ENCODE results near the gene PRKG1.
"Not testable (repeated sequence)": the region's sequence is repeated elsewhere in the genome, so short reads cannot be mapped to it uniquely, and the experiment has no call there.

Gene PRKG1

GRCh38 chr10:52215745-52216361, 1141.6 kb downstream of the PRKG1 start:
- peaks cover 15% of the 10 kb centered on the region for H3K4me1 ChIP-seq (ENCODE audit: control insufficient read depth, insufficient read depth, low read length)
- H3K4me3 ChIP-seq (ENCODE audit: low read length), result no peak overlapping the region
- H3K4me2 ChIP-seq (ENCODE audit: low read length), result peak overlapping the region; percentile 48
- H3K36me3 ChIP-seq (ENCODE audit: insufficient read depth, low read length), result no peaks in the 10 kb centered on the region
- H3K9ac ChIP-seq (ENCODE audit: low read depth, low read length), result peak overlapping the region; percentile 53
- no peaks in the 10 kb centered on the region for H3K27me3 ChIP-seq (ENCODE audit: control insufficient read depth, insufficient read depth, low read length)
- H3K9me3 ChIP-seq (replicated peaks; ENCODE audit: low read length), result no peaks in the 10 kb centered on the region

GRCh38 chr10:52216852-52217251, 1142.6 kb downstream of the PRKG1 start:
- peak overlapping the region; percentile 53 for H3K9ac ChIP-seq (ENCODE audit: low read depth, low read length)
- no peak overlapping the region for H3K4me3 ChIP-seq (ENCODE audit: low read length)
- peaks cover 15% of the 10 kb centered on the region for H3K4me1 ChIP-seq (ENCODE audit: control insufficient read depth, insufficient read depth, low read length)

GRCh38 chr10:52217531-52217930, 1143.2 kb downstream of the PRKG1 start:
- no peaks in the 10 kb centered on the region for H3K36me3 ChIP-seq (ENCODE audit: insufficient read depth, low read length)
- no peak overlapping the region for H3K4me3 ChIP-seq (ENCODE audit: low read length)
- no peaks in the 10 kb centered on the region for H3K27me3 ChIP-seq (ENCODE audit: control insufficient read depth, insufficient read depth, low read length)
- no peaks in the 10 kb centered on the region for H3K9me3 ChIP-seq (replicated peaks; ENCODE audit: low read length)
- H3K4me1 ChIP-seq (ENCODE audit: control insufficient read depth, insufficient read depth, low read length), result peaks cover 15% of the 10 kb centered on the region
- H3K4me2 ChIP-seq (ENCODE audit: low read length), result no peak overlapping the region
- no peak overlapping the region for H3K9ac ChIP-seq (ENCODE audit: low read depth, low read length)

More at GRCh38 chr10:52216852-52217251, 1142.6 kb downstream of the PRKG1 start:
- Histone ChIP-seq H3K4me2 (ENCODE audit: low read length) (peak overlapping the region; percentile 48), H3K27me3 (ENCODE audit: control insufficient read depth, insufficient read depth, low read length) (no peaks in the 10 kb centered on the region), H3K36me3 (ENCODE audit: insufficient read depth, low read length) (no peaks in the 10 kb centered on the region), H3K9me3 (replicated peaks; ENCODE audit: low read length) (no peaks in the 10 kb centered on the region)

- Histone ChIP-seq H3K27me3 (ENCODE audit: control insufficient read depth, insufficient read depth, low read length) (no peaks in the 10 kb centered on the region), H3K4me2 (ENCODE audit: low read length) (no peak overlapping the region), H3K9me3 (replicated peaks; ENCODE audit: low read length) (no peaks in the 10 kb centered on the region), H3K9ac (ENCODE audit: low read depth, low read length) (no peak overlapping the region), H3K4me1 (ENCODE audit: control insufficient read depth, insufficient read depth, low read length) (peaks cover 14% of the 10 kb centered on the region), H3K4me3 (ENCODE audit: low read length) (no peak overlapping the region), H3K36me3 (ENCODE audit: insufficient read depth, low read length) (no peaks in the 10 kb centered on the region)
Observed at GRCh38 chr10:52220947-52221346, 1146.7 kb downstream of the PRKG1 start.

- H3K27me3 ChIP-seq (ENCODE audit: control insufficient read depth, insufficient read depth, low read length), result no peaks in the 10 kb centered on the region
- H3K4me3 ChIP-seq (ENCODE audit: low read length), result no peak overlapping the region
- no peak overlapping the region for H3K9ac ChIP-seq (ENCODE audit: low read depth, low read length)
- H3K36me3 ChIP-seq (ENCODE audit: insufficient read depth, low read length), result no peaks in the 10 kb centered on the region
- no peaks in the 10 kb centered on the region for H3K9me3 ChIP-seq (replicated peaks; ENCODE audit: low read length)
- peaks cover 11% of the 10 kb centered on the region for H3K4me1 ChIP-seq (ENCODE audit: control insufficient read depth, insufficient read depth, low read length)
- no peak overlapping the region for H3K4me2 ChIP-seq (ENCODE audit: low read length)
Observed at GRCh38 chr10:52221923-52222322, 1147.6 kb downstream of the PRKG1 start.

- Histone ChIP-seq H3K4me2 (ENCODE audit: low read length) (no peak overlapping the region), H3K36me3 (ENCODE audit: insufficient read depth, low read length) (no peaks in the 10 kb centered on the region), H3K9ac (ENCODE audit: low read depth, low read length) (no peak overlapping the region), H3K4me3 (ENCODE audit: low read length) (no peak overlapping the region), H3K4me1 (ENCODE audit: control insufficient read depth, insufficient read depth, low read length) (peaks cover 6% of the 10 kb centered on the region), H3K9me3 (replicated peaks; ENCODE audit: low read length) (no peaks in the 10 kb centered on the region), H3K27me3 (ENCODE audit: control insufficient read depth, insufficient read depth, low read length) (no peaks in the 10 kb centered on the region)
Observed at GRCh38 chr10:52226197-52226847, 1152.0 kb downstream of the PRKG1 start.

GRCh38 chr10:52228556-52228955, 1154.3 kb downstream of the PRKG1 start:
- H3K4me1 ChIP-seq (ENCODE audit: control insufficient read depth, insufficient read depth, low read length), result peaks cover 6% of the 10 kb centered on the region
- H3K36me3 ChIP-seq (ENCODE audit: insufficient read depth, low read length), result no peaks in the 10 kb centered on the region
- H3K4me2 ChIP-seq (ENCODE audit: low read length), result no peak overlapping the region
- H3K9me3 ChIP-seq (replicated peaks; ENCODE audit: low read length), result no peaks in the 10 kb centered on the region
- no peak overlapping the region for H3K4me3 ChIP-seq (ENCODE audit: low read length)
- H3K9ac ChIP-seq (ENCODE audit: low read depth, low read length), result no peak overlapping the region
- H3K27me3 ChIP-seq (ENCODE audit: control insufficient read depth, insufficient read depth, low read length), result no peaks in the 10 kb centered on the region

GRCh38 chr10:52229291-52229931, 1155.1 kb downstream of the PRKG1 start:
- Histone ChIP-seq H3K4me1 (ENCODE audit: control insufficient read depth, insufficient read depth, low read length) (peaks cover 6% of the 10 kb centered on the region), H3K36me3 (ENCODE audit: insufficient read depth, low read length) (no peaks in the 10 kb centered on the region), H3K4me2 (ENCODE audit: low read length) (no peak overlapping the region), H3K27me3 (ENCODE audit: control insufficient read depth, insufficient read depth, low read length) (no peaks in the 10 kb centered on the region), H3K9me3 (replicated peaks; ENCODE audit: low read length) (no peaks in the 10 kb centered on the region), H3K4me3 (ENCODE audit: low read length) (no peak overlapping the region), H3K9ac (ENCODE audit: low read depth, low read length) (no peak overlapping the region)

GRCh38 chr10:52232561-52233350, 1158.5 kb downstream of the PRKG1 start:
- Histone ChIP-seq H3K27me3 (ENCODE audit: control insufficient read depth, insufficient read depth, low read length) (no peaks in the 10 kb centered on the region), H3K4me3 (ENCODE audit: low read length) (no peak overlapping the region), H3K4me1 (ENCODE audit: control insufficient read depth, insufficient read depth, low read length) (no peaks in the 10 kb centered on the region), H3K9ac (ENCODE audit: low read depth, low read length) (no peak overlapping the region), H3K9me3 (replicated peaks; ENCODE audit: low read length) (no peaks in the 10 kb centered on the region), H3K36me3 (ENCODE audit: insufficient read depth, low read length) (no peaks in the 10 kb centered on the region), H3K4me2 (ENCODE audit: low read length) (peak overlapping the region; percentile 25)

GRCh38 chr10:52233351-52233991, 1159.2 kb downstream of the PRKG1 start:
- H3K9ac ChIP-seq (ENCODE audit: low read depth, low read length); H3K4me1 ChIP-seq (ENCODE audit: control insufficient read depth, insufficient read depth, low read length); H3K4me3 ChIP-seq (ENCODE audit: low read length); H3K27me3 ChIP-seq (ENCODE audit: control insufficient read depth, insufficient read depth, low read length); H3K36me3 ChIP-seq (ENCODE audit: insufficient read depth, low read length); H3K9me3 ChIP-seq (replicated peaks; ENCODE audit: low read length): not testable (repeated sequence)
- H3K4me2 ChIP-seq (ENCODE audit: low read length), result peak overlapping the region; percentile 25

- H3K4me1 ChIP-seq (ENCODE audit: control insufficient read depth, insufficient read depth, low read length), result no peaks in the 10 kb centered on the region
- H3K27me3 ChIP-seq (ENCODE audit: control insufficient read depth, insufficient read depth, low read length), result no peaks in the 10 kb centered on the region
- no peaks in the 10 kb centered on the region for H3K9me3 ChIP-seq (replicated peaks; ENCODE audit: low read length)
- no peak overlapping the region for H3K4me2 ChIP-seq (ENCODE audit: low read length)
- no peak overlapping the region for H3K4me3 ChIP-seq (ENCODE audit: low read length)
- no peak overlapping the region for H3K9ac ChIP-seq (ENCODE audit: low read depth, low read length)
- no peaks in the 10 kb centered on the region for H3K36me3 ChIP-seq (ENCODE audit: insufficient read depth, low read length)
Observed at GRCh38 chr10:52239771-52240170, 1165.5 kb downstream of the PRKG1 start.

Measured in skeletal muscle satellite cell (primary cell).